Panc1 (cell line): ENCODE results near the gene EBF4. TPM values are rescaled to one million over a fixed set of nuclear protein-coding genes. Genes with fewer than 3 reads are reported as not detected.

ENCODE experiments used
- ATAC-seq: fragments of 200-7000 bp; cut with Tn5 transposase; 2 replicates; pipeline ENCODE4 v1.9.1; 2020; ENCODE audit warnings: mild to moderate bottlenecking, moderate library complexity
- BruUV-seq: library from RNA; stranded (reverse); fragments of 400-500 nt; replicated peaks from 2 replicates; lab custom pipeline; 2021; lab: Mats Ljungman, UMichigan
- CTCF ChIA-PET: fragments of 300-600 bp; sonication (Branson Sonifier 250); formaldehyde crosslinking; loops from one replicate; lab custom pipeline; 2022; ENCODE audit warnings: antibody characterized with exemption; lab: Charles Lee
- POLR2A ChIA-PET: fragments of 300-600 bp; sonication (Branson Sonifier 250); formaldehyde crosslinking; loops from one replicate; lab custom pipeline; 2022; ENCODE audit warnings: antibody characterized with exemption; lab: Charles Lee
- DNase-seq: peaks from one replicate; pipeline ENCODE4 v3.0.0-alpha.2; 2010; ENCODE audit warnings: low read depth, low spot score
- H3K27ac ChIP-seq: 2 replicates; pipeline ENCODE4 v1.5.1; 2011; ENCODE audit warnings: mild to moderate bottlenecking, low read length, inconsistent platforms
- H3K27me3 ChIP-seq: fragments of 200-500 bp; sonication (Bioruptor generic); 2 replicates; pipeline ENCODE4 v1.6.0; 2014; ENCODE audit warnings: low read length, inconsistent platforms; ENCODE audit not compliant: control insufficient read depth, insufficient read depth
- H3K36me3 ChIP-seq: fragments of 200-500 bp; sonication (Bioruptor generic); 2 replicates; pipeline ENCODE4 v1.5.1; 2014; ENCODE audit warnings: inconsistent platforms, mild to moderate bottlenecking, low read length, moderate library complexity; ENCODE audit not compliant: control insufficient read depth, insufficient read depth
- H3K4me1 ChIP-seq: 2 replicates; pipeline ENCODE4 v1.5.1; 2011; ENCODE audit warnings: inconsistent platforms, mild to moderate bottlenecking, low read length, moderate library complexity; ENCODE audit not compliant: control insufficient read depth, insufficient read depth
- H3K4me3 ChIP-seq, 2 experiments: 2 replicates each; pipeline ENCODE4 v1.5.1; 2011 to 2012; ENCODE audit warnings: low read depth in 2 of 2, low read length in 2 of 2, mild to moderate bottlenecking in 2 of 2, inconsistent platforms in 1 of 2, moderate library complexity in 1 of 2
- H3K9me3 ChIP-seq: fragments of 200-500 bp; sonication (Bioruptor generic); 2 replicates; pipeline ENCODE4 v1.5.1; 2014; ENCODE audit warnings: low read depth, mild to moderate bottlenecking, inconsistent platforms, low read length, moderate library complexity; ENCODE audit not compliant: control insufficient read depth, insufficient read depth
- CTCF ChIP-seq: fragments of 450-650 bp; IDR thresholded peaks from 2 replicates; pipeline ENCODE4 v1.5.1; 2017; ENCODE audit warnings: mild to moderate bottlenecking
- POLR2AphosphoS5 ChIP-seq: IDR thresholded peaks from 2 replicates; pipeline ENCODE4 v1.6.1; 2012; ENCODE audit warnings: mild to moderate bottlenecking, low read depth, low read length, moderate library complexity
- REST ChIP-seq, 2 experiments: IDR thresholded peaks; 2 replicates each; pipeline ENCODE4 v1.6.1; 2011 to 2012; ENCODE audit warnings: low read depth in 2 of 2, control low read depth in 1 of 2, low read length in 1 of 2, mild to moderate bottlenecking in 1 of 2, moderate library complexity in 1 of 2; ENCODE audit not compliant: insufficient read depth in 1 of 2
- SIN3A ChIP-seq: IDR thresholded peaks from 2 replicates; pipeline ENCODE4 v1.6.1; 2012; ENCODE audit warnings: low read depth, mild to moderate bottlenecking, low read length, moderate library complexity, borderline replicate concordance; ENCODE audit not compliant: insufficient read depth
- TCF7L2 ChIP-seq: IDR thresholded peaks from 2 replicates; pipeline ENCODE4 v1.6.1; 2011; ENCODE audit warnings: mild to moderate bottlenecking, low read depth, low read length, inconsistent platforms
- in situ Hi-C: cut with HindIII; loops from 2 replicates; pipeline ENCODE4 v1.10.0; 2016; ENCODE audit warnings: low sequenced_read_pairs, low pct_unique_long_range_greater_than_20kb
- intact Hi-C: fragments of 100-400 bp; cut with micrococcal nuclease; formaldehyde crosslinking; loops from one replicate; pipeline ENCODE4 v1.10.0; 2022; ENCODE audit not compliant: unreplicated experiment
- total RNA-seq: library from RNA; stranded (reverse); gene quantifications from one replicate; pipeline ENCODE4 v1.2.1, GENCODE V29; 2021; ENCODE audit not compliant: unreplicated experiment

EBF4 gene
- total RNA-seq, 1 experiment from 2014 or later = 6.8 TPM

- intact Hi-C loops = no loop called here
- in situ Hi-C loops = no loop called here
Observed at GRCh38 chr20:2759603-2760296, 67.2 kb downstream of the EBF4 start.

DNA sequence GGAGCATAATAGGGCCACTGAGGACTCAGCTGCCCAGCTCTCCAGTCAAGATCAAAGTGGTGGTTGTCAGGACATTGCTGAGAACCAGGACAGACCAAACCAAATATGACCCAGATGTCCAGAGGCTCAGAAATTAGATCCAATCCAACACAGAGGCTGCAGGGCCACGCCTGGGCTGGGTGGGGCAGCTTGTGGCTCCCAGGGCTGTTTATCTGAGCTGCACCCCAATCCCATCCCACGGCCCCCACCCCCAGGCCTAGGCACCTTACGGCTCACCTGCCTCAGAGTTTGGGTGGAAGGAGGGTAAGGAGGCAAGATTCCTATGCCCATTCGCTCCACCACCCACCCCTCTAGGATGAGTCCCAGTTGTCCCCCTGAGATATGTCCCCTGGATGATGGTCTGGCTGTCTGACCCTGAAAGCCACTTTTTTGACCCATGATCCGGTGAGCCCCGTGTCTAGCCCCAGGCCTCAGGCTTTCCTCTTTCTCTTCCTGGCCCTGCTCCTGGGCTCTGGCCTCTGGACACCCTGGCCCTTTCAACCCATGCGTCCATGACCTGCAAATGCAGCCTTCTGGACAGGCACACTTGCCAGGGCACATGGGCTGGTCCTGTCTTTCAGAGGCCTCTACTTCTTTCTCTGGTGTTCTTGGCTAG is 67.8 kb downstream of the EBF4 start:
- Histone ChIP-seq H3K27me3 (no peaks in the 10 kb centered on the region), H3K9me3 (no peaks in the 10 kb centered on the region), H3K4me1 (no peaks in the 10 kb centered on the region), H3K36me3 (no peaks in the 10 kb centered on the region), H3K4me3 (no peak overlapping the region), H3K27ac (no peak overlapping the region)
- CTCF ChIA-PET = no interaction called here
- DNase-seq = no peak
- no peak for ATAC-seq
- BruUV-seq = no TSS peak
- POLR2A ChIA-PET = no interaction called here
- intact Hi-C loops = no loop called here
- in situ Hi-C loops = no loop called here
- TF ChIP-seq TCF7L2 = no peak
- no peak for TF ChIP-seq POLR2AphosphoS5
- TF ChIP-seq SIN3A = no peak
- TF ChIP-seq CTCF = no peak

More at GRCh38 chr20:2759603-2760296, 67.2 kb downstream of the EBF4 start:
- Histone ChIP-seq H3K4me1 (no peaks in the 10 kb centered on the region), H3K27me3 (no peaks in the 10 kb centered on the region), H3K36me3 (no peaks in the 10 kb centered on the region), H3K4me3 (no peak overlapping the region), H3K9me3 (no peaks in the 10 kb centered on the region), H3K27ac (no peak overlapping the region)
- ATAC-seq = no peak
- no peak for DNase-seq
- TF ChIP-seq REST (IDR thresholded peaks at IDR 0.05; ENCODE audit: insufficient read depth in 1 of 2, low read depth in 2 of 2, low read length in 1 of 2) (no peak), SIN3A (no peak), CTCF (no peak), TCF7L2 (no peak), POLR2AphosphoS5 (no peak)
- ChIA-PET POLR2A (no interaction called here), CTCF (no interaction called here)
- BruUV-seq = no TSS peak
